Measurements from ENCODE around the gene CRELD1.

Gene CRELD1

DNA sequence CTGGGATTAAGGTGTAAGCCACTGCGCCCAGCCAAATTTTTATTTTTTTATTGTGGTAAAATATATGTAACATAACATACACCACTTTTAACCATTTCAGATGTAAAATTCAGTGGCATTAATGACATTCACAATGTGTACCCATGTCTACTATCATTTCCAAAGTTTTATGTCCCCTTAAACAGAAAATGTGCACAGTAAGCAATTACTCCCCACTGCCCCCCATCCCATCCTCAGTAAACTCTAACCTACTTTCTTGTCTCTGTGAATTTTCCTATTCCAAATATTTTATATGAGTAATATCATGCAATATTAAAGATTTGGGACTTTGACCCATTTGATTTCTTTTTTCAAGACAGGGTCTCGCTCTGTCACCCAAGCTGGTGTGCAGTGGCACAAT is 33.2 kb downstream of the CRELD1 start:
- DNase-seq = no peak

DNA sequence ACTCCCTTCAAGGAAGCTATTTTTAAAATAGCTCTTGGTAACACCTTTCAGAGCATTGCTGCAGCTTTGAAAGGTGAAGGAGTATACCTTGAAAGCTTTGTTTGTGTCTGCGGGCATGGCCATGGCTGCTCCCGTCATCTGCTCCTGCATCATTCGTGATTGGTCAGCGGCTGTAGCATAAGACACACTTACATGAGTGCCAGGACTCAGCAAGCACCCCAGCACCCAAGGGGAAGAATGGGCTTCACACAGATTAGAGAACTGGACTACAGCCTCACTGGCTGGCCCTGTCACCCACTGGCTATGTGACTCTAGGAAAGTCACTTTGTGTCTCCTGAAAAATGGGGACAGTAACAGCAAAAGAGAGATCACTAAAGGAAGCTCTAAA is 36.0 kb downstream of the CRELD1 start:
- DNase-seq = no peak

DNA sequence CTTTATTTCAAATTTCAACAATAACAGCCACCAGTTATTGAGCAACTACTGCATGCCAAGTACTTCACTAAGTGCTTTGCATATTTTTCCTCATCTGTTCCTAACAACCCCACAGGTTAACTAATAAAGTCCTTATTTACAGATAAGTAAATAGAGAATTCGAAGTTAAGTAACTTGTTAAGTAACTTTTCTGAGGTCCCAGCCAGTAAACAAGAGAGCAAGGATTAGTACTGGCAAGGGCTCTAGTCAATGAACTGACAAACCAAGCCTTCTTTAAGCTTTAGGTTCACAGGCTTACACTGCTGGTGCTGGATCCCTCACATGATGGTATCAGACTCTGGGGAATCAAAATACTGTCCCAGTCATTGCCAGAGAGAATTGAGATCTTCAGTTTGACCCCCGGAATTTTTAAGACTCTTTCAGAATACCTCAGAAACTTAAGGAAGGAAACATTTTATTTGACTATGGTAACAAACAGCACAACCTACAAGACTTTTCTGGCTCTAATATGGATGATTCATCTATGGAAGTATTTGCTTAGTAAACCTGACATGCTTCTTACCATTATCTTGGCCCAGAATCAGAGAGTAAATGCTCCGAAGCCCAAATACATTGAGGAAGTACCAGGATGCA is 36.5 kb downstream of the CRELD1 start:
- DNase-seq = no peak

DNA sequence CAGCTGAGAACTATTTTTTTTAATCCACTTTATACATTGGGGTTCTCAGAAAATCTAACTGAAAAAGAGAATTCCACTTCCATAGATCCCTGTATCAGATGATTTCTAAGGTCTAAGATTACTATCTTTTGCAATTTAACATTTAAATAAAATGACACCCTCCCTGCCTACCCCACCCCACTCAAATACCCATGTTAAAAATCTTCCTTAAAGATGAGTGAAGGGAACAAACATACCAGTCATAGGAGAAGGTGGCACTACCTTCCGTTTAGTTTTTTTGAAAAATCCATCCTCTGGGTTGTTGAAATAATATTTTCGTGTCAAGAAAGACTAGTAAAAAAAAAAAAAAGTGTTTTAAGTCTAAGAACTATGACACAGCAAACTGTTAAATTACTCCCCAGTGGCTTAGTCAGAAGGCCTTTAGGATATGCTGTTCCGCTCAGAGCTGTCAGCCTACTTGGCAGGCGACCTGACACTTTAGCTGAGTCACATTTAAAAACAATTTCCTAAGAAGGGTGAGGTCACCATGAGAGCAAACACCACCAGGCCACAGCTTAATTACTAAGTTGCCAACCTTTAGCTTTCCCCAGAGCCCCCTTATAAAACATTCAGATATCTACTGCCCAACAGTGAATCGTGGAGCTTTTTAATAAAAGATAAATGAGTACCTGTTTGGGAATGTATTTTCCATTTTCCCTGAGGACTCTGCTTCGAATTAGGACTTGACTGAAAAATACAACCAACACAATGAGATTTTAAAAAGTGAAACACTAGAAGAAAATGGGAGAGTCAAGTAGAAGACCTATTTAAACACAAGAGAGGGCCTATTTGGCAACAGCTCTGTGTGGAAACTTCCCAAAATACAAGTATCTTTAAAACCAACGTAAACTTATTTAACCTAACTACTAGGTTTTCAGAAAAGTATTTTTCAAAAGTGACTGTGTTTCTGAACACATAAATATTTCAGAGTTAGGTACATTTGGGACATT is 43.4 kb downstream of the CRELD1 start:
- DNase-seq = no peak

DNA sequence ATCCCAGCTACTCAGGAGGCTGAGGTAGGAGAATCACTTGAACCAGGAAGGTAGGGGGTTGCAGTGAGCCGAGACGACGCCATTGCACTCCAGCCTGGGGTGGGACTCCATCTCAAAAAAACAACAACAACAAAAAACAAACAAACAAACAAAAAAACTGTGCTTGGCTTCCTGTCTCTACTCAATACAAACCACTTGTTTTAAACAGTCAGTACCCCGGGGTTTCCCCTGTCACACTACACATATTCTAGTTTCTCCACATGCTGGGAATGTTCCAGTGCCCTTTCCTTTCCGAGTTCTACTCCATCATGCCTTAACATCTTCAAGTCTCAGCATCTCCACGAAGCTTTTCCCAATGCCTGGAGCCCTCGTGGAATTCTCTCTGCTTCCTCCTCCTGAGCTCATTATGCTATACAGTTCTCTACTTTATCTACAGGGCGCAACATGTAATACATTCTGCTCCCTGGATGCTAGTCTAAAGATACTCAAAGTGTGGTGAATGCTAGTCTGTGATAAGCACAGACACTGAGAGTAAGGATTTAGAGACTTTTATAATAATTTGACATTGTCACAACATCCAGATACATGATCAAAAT is 45.2 kb downstream of the CRELD1 start:
- no peak for DNase-seq

DNA sequence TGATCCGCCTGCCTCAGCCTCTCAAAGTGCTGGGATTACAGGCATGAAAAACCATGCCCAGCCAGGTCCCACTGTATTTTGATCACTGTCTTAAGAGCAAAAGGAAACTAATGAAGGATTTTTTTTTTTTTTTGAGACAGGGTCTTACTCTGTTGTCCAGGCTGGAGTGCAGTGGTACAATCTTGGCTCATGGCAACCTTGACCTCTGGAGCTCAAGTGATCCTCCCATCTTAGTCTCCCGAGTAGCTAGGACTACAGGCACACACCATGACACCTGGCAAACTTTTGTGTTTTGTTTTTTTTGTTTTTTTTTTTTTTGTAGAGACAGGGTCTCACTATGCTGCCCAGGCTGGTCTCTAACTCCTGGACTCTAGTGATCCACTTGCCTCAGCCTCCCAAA is 46.6 kb downstream of the CRELD1 start:
- DNase-seq = no peak

DNA sequence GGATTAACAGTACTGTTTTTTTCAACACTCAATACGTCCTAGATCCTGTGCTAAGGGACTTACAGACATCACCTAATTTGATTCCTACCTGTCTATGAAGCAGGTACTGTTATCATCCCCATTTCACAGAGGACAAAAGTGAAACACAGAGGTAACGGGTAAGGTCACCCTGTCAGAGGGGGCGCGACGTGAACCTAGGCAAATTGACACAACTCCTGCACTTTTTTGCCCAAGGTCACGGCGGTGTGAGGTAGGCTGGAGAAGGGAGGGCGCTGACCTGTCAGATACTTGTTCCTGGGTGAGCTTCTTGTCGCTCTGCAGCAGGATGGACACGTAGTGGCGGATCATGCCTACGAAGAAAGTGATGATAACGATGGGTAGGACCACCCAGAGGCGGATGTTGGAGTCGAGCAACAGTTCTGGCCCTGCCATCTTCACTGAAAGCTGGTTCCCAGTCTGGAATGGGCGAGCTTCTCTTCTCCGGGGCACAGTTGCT is 52.6 kb downstream of the CRELD1 start:
- no peak for DNase-seq

DNA sequence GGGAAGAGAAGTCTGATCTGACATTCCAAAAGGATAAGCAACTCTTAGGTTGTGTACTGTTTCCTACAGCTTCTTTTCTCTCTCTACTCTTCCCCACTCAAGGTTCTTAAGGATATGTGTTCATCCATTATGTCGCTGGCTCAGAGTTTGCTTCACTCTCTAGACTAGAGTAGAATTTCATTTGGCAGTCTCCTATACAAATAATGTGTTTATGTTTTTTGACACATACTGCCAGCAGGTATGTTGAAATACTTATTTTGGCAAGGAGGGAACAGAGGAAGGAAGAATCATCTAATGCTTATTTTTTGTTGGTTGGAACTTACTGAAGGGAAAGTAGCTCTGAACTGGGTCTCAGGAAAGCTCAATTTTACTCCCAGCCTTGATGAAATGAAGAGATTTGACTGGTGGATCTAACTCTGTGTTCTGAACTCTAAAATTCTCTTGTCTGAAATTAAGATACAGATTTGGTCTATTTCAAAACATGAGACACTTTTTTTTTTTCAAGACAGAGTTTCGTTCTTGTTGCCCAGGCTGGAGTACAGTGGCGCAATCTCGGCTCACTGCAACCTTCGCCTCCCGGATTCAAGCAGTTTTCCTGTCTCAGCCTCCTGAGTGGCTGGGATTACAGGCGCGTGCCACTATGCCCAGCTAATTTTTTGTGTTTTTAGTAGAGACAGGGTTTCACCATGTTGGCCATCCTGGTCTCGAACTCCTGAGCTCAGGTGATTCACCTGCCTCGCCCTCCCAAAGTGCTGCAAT is 60.6 kb downstream of the CRELD1 start:
- no peak for DNase-seq

Measured in right forelimb (tissue), 1 donor.